Activated CD8-positive, alpha-beta T cell treated with anti-CD3 and anti-CD28 coated beads for 36 hours (primary cell): Measurements from ENCODE around the gene SPO11. TPM values are rescaled to one million over a fixed set of nuclear protein-coding genes. Genes with fewer than 3 reads are reported as not detected.

Experiments used
- ATAC-seq: fragments of 200-7000 bp; cut with Tn5 transposase; one replicate; pipeline ENCODE4 v1.10.0; 2021; ENCODE audit warnings: mild to moderate bottlenecking, moderate library complexity
- CTCF ChIA-PET: fragments of 350-600 bp; sonication (Branson Sonifier 250); formaldehyde crosslinking; loops from one replicate; lab custom pipeline; 2021; ENCODE audit warnings: antibody characterized with exemption; lab: Charles Lee
- POLR2A ChIA-PET: fragments of 350-600 bp; sonication (Branson Sonifier 250); formaldehyde crosslinking; loops from one replicate; lab custom pipeline; 2021; ENCODE audit warnings: antibody characterized with exemption; lab: Charles Lee
- DNase-seq: peaks from one replicate; pipeline ENCODE4 v3.0.0-alpha.2; 2020
- H3K27ac Mint-ChIP-seq: one replicate; pipeline ENCODE4 v1.8.0; 2021; ENCODE audit warnings: mild to moderate bottlenecking, mixed read lengths
- H3K27me3 Mint-ChIP-seq: one replicate; pipeline ENCODE4 v1.8.0; 2021; ENCODE audit warnings: mixed read lengths
- H3K36me3 Mint-ChIP-seq: one replicate; pipeline ENCODE4 v1.8.0; 2021; ENCODE audit warnings: low read depth, mixed read lengths
- H3K4me1 Mint-ChIP-seq: one replicate; pipeline ENCODE4 v1.8.0; 2021; ENCODE audit warnings: low read depth, mixed read lengths
- H3K4me3 Mint-ChIP-seq: one replicate; pipeline ENCODE4 v1.8.0; 2021; ENCODE audit warnings: mild to moderate bottlenecking, moderate library complexity, mixed read lengths
- H3K9me3 Mint-ChIP-seq: one replicate; pipeline ENCODE4 v1.8.0; 2021; ENCODE audit warnings: mixed read lengths
- intact Hi-C: fragments of 100-400 bp; cut with micrococcal nuclease; formaldehyde crosslinking; loops from one replicate; pipeline ENCODE4 v1.10.0; 2022
- microRNA-seq: library from miRNA; unstranded; fragments of <30 nt; microRNA quantifications from one replicate; pipeline ENCODE4 v1.2.0, GENCODE V29; 2022; ENCODE audit warnings: borderline microRNAs expressed, borderline replicate concordance
- total RNA-seq, 2 experiments: library from RNA; stranded (reverse); gene quantifications; one replicate each; pipeline ENCODE4 v1.2.3, GENCODE V29; 2021
- TF ChIP-seq, protein P1 (sequence below): fragments of 200-600 bp; IDR thresholded peaks from one replicate; pipeline ENCODE4 v1.8.0; 2022; ENCODE audit warnings: antibody characterized with exemption, mild to moderate bottlenecking

Gene SPO11
- total RNA-seq, 2 experiments from 2014 or later: not detected

DNA sequence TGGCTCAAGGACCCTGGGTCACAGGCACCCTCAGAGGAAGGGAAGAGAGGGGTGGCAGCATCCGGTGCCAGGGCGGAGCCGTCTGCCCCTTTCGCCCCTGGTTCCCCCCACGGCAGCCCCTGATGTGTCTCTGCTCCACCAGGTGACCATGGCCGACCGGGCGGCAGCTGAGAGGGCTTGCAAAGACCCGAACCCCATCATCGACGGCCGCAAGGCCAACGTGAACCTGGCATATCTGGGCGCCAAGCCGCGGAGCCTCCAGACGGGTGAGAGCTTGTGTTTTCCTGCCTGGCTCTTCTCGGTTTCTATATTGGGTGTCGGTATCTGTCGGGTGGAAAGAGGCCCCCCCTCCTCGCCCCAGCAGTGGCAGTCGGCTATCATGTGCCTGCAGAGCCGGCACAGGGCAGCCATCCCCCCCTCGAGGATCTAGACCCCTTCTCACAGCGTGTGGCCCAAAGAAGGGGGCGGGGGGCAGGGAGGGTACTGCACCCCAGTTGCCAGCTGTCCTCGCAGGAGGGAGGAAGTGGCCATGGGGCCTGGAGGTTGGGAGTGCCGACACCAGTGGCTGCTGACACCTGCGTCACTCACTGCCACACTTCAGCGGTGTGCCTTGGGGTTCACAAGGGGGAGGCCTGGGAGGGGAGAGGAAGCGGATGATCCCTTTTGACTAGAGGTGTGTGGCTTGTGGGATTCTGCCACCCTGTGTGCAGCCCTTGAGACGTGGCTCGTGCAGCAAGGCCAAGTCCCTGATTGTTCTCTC, 63.1 kb downstream of the SPO11 start:
- CTCF ChIA-PET: interaction anchor here (1.1 to 2.8 kb wide), 6 partner anchors 10 to 103 kb away, joined by 3 to 12 read pairs (median 4); no protein-coding TSS in a partner anchor
- H3K4me1 Mint-ChIP-seq: peaks cover 50% of the 10 kb centered on the region
- peak overlapping the region; percentile 93 for H3K27ac Mint-ChIP-seq
- TF ChIP-seq, protein P1, sequence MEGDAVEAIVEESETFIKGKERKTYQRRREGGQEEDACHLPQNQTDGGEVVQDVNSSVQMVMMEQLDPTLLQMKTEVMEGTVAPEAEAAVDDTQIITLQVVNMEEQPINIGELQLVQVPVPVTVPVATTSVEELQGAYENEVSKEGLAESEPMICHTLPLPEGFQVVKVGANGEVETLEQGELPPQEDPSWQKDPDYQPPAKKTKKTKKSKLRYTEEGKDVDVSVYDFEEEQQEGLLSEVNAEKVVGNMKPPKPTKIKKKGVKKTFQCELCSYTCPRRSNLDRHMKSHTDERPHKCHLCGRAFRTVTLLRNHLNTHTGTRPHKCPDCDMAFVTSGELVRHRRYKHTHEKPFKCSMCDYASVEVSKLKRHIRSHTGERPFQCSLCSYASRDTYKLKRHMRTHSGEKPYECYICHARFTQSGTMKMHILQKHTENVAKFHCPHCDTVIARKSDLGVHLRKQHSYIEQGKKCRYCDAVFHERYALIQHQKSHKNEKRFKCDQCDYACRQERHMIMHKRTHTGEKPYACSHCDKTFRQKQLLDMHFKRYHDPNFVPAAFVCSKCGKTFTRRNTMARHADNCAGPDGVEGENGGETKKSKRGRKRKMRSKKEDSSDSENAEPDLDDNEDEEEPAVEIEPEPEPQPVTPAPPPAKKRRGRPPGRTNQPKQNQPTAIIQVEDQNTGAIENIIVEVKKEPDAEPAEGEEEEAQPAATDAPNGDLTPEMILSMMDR: no peak
- DNase-seq: peak; percentile 88
- no peaks in the 10 kb centered on the region for H3K27me3 Mint-ChIP-seq
- H3K4me3 Mint-ChIP-seq: peak overlapping the region; percentile 84
- peak; percentile 33 for ATAC-seq
- peaks cover 57% of the 10 kb centered on the region for H3K36me3 Mint-ChIP-seq
- POLR2A ChIA-PET: interaction anchor here (0.6 to 7.0 kb wide), 23 partner anchors 7 to 1020 kb away, joined by 3 to 88 read pairs (median 4); partner anchors contain the start of gene ZBP1
- H3K9me3 Mint-ChIP-seq: no peaks in the 10 kb centered on the region
- intact Hi-C loops: no loop called here

Small RNAs within 50 kb of the gene (microRNA-seq; reads per million reads assigned to microRNA genes)
- not detected for gene MIR4325

Other genes starting within 250 kb of the SPO11 start
- not detected for gene BMP7, start 63.2 kb upstream of the SPO11 start, total RNA-seq
- gene RAE1, start 21.5 kb downstream of the SPO11 start, total RNA-seq: 10 to 100 TPM; 41.1 to 42.9 TPM
- gene RBM38, start 61.6 kb downstream of the SPO11 start, total RNA-seq: 100 to 1,000 TPM; 114 to 116 TPM
- not detected for gene CTCFL, start 195.3 kb downstream of the SPO11 start, total RNA-seq
- gene PCK1, start 231.3 kb downstream of the SPO11 start, total RNA-seq: not detected